OCI-M1 (cell line): ENCODE measurements around the gene MNT.

Experiments used
- DNase-seq: peaks from one replicate; lab custom pipeline; 2025; lab: John Stamatoyannopoulos, UW

Gene MNT

DNA sequence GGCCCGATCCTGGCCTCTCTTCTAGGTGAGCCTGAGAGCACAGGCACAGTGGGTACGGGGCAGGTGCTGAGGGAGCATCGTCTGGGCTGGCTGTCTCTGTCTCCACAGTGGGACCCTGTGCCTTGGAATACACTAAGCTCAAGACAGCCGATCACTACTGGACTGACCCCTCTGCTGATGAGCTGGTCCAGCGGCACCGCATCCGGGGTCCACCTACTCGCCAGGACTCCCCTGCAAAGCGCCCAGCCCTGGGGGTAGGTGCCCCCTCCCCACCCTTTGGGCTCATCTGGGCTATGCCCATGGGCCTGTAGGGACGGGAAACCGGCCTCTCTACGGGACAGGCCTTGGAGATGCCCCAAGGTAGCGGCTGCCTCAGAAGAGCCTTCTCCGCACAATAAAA lies 38.0 kb downstream of the MNT start:
- DNase-seq, result no peak

DNA sequence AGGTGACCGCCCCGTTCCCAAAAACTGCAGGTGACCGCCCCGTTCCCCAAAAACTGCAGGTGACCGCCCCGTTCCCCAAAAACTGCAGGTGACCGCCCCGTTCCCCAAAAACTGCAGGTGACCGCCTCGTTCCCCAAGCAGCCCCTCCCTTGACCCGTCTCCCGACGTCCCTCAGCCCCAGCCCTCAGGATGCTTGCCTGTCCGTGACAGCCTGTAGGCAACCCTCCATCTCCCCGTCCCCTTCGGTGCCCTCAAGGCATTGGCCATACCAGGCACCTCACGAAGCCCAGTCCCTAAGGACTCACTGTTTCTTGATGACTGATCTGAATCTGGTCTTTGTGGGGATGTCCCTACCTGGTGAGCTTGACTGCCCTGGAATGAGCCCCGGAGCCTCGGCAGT lies 38.4 kb downstream of the MNT start:
- DNase-seq, result no peak

DNA sequence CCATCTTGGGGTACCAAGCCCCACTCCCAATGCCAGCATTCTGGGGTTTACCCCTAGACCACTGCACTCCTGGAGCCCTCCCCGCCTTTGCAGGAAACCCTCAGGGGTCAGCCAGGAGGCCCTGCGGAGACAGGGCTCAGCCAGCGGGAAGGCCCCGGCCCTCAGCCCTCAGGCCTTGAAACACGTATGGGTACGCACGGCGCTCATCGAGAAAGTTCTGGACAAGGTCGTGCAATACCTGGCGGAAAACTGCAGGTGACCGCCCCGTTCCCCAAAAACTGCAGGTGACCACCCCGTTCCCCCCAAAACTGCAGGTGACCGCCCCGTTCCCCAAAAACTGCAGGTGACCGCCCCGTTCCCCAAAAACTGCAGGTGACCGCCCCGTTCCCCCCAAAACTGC lies 38.8 kb downstream of the MNT start:
- no peak for DNase-seq

DNA sequence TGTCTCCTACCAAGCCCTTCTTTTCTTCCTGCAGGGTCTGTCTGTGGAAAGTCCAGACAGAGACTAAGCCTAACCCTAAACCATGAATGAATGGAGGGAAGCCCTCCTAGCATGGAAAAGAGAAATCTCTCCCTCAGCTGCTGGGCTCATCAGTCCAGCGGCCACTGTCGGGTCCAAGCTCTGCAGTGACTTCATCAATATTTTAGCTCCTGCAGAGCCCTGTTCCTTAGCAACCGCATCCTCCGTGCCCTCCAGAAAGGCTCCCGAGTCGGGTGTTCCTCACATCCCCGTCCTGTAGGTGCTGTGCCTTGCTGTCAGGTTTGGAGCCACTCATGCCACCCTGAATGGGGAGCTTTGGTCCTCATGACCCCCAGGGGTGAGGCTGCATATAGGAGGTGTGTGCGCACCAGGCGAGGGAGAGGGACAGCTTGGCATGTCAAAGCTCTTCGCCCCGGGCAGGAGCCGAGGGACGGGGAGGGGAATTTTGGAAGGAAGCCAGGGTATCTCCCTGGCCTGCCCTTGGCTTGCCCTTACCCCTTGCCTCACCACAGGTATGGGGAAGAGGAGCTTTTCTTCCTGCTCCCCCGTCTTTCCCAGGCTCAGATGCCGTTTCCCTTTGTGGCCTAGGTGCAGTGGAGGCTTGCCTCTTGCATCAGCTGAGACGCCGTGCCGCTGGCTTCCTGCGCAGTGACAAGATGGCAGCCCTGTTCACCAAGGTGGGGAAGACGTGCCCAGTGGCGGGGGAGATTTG lies 39.7 kb downstream of the MNT start:
- no peak for DNase-seq

DNA sequence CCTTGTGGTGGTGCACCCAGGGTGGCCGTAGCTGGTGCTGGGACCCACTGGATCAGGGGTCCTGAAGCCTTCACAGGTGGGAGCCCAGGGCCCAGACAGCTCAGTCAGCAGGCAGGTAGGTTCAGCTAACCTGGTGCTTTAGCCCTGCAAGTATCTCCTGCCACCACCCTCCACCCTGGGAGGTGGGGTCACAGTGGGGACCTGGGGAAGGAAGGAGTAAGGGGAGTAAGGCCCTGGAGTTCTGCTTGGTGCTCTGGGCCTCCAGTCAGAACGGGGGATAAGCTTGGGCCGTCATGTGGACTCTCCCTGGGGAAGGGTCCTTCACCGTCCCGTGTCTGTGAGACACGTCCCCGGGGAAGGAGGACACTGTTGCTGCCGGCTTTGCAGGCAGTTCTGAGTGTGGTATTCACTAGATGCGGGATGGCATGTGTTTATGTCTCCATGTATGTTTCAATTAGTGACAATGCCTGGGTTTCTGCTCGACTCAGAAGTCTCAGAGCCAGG lies 42.9 kb downstream of the MNT start:
- DNase-seq, result no peak

DNA sequence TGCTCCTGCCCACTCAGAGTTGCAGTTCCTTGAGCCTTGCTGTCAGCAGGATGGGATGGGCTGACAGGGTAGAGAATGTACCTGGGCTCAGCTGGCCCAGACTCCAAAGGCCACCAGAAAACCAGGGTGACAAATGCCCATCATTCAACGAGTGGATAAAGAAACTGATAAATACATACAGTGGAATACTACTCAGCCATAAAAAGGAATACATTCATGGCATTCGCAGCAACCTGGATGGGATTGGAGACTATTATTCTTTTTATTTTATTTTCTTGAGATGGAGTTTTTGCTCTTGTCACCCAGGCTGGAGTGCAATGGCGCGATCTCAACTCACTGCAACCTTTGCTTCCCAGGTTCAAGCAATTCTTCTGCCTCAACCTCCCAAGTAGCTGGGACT lies 43.6 kb downstream of the MNT start:
- no peak for DNase-seq

DNA sequence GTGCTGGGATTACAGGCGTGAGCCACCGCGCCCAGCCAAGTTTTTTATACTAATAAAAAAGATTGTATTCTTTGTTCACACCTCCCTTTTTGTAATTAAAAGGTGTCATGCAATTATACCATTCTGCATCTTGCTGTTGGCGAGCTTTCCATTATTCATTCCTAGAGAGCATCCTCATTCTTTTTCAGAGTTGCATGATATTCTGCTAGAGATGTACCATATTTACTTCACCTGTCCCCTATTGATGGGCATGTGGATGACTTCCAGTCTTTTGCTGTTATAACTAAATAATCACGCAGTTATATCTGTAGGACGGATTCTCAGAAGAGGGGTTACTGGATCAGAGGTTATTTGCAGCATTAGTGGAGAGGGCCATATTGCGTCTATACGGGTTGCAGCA lies 46.5 kb downstream of the MNT start:
- DNase-seq, result no peak

DNA sequence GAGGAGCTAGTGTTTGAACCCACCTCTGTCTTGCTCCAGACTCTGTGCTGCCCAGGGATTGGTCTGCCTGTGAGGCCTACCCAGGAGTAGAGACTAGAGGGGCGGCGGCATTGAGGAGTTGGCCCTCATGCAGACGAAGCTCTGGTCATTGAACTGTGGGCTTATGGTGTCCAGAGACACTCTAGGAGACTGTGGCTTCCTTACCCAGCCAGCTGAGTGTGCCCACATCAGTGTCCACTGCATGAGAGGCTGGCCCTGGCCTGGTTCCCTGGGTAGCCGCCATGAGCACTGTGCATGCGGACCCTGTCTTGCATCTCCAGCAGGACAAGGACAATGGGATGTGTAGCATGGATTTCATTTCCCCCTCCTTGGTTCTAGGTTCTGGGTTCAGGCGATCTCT lies 49.6 kb downstream of the MNT start:
- DNase-seq, result no peak

DNA sequence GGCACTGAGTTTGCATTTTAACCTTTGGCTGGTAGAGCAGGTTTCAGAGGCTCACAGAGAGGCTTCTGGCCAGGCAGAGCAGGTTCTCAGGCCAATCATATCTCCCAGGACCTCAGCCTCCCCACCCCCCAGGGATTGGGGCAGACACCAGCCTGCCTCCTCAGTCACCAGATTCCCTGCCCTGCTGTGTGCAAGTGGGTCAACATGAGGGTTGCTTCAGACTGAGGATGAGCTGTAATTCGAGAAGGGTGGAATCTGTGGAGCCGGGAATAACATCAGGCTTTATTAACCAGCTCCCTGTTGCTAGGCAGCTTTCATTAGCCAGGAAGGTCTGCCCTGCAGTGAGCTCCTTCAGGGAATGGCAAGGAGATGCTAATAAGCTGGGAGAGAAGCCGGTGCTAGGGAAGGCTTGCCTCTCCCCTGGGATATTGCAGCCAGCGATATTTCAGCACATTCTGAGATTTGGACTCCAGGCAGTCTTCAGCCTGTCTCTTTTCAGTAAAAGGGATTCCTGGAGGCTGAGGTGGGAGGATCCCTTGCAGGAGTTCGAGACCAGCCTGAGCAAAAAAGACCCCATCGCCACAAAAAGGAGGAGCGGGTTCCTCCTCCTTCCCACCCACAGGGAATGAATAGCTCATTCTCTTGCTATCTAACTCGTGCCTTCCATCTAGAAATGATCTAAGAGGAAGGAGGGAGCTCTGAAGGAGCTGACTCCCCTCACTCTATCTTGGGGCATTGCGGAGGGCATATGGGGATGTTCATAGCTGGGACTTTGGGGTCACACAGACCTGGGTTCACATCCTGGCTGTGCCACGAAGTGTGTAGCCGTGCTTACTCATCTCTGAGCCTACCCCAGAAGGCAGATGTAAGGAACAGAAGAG lies 52.8 kb downstream of the MNT start:
- no peak for DNase-seq

DNA sequence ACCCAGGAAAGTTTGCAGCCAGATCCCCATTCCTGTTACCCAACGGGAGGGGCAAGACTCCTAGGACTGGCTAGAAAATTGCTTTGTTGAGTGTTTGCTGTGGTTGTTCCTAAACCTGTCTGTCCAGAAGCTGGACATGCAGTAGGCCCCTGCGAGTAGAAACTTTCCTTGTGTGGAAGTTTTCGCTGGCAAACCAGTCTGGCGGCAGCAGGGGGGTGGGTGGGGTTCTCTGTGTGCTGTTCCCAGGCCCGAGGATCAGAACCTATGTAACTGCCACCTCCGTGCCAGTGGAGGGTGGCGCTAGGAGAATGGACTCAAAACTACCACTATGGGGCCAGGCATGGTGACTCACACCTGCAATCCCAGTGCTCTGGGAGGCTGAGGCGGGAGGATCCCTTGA lies 54.4 kb downstream of the MNT start:
- DNase-seq, result no peak

DNA sequence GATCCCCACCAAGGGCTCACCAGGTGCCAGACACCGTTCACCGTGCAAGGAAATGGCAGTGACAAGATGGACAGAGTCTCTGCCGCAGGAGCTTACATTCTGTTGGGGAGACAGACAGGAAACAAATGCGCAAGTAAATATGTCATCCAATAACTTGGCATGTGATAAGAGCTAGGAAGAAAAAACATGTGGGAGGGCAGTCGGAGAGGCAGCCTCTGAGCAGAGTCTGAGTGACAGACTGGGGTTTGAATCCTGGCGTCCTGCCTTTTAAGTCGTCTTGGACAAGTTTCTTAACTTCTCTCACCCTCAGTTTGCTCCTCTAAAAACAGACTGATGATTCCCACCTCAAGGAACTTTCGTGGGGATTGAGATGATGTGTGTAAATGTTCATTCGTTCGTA lies 56.3 kb downstream of the MNT start:
- DNase-seq, result no peak

DNA sequence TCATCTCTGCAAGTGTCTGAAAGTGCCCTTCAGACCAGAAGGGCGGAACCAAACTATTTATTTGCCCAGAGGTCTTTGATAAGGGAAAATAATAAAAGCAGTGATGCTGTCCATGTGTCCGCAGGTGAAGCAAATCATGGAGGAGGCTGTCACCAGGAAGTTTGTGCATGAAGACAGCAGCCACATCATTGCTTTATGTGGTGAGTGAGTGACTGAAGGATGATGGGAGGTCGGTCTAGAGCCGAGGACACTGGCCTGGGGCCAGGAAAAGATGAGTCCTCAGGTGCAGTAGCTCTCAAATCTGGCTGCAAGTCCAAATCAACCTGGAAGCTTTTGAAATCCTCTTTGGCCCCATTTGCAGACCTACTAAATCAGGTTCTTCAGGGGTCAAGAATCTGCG lies 57.4 kb downstream of the MNT start:
- no peak for DNase-seq

DNA sequence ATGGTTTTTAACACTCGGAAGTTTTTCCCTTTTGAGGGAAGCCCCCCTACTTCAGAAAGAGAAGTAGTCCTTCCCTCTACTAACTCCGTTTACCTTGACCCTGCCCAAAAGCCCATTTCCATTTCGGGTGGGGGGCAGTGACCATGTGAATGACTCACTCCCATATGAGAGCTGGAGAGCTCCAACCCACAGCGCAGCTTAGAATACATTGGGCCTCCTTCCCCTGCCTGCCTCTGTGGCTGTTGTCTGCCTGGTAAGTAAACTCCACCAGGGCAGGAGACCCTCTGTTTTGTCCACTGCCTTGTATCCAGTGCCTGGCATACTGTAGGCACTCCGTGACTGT lies 62.6 kb downstream of the MNT start:
- DNase-seq, result peak; percentile 42

DNA sequence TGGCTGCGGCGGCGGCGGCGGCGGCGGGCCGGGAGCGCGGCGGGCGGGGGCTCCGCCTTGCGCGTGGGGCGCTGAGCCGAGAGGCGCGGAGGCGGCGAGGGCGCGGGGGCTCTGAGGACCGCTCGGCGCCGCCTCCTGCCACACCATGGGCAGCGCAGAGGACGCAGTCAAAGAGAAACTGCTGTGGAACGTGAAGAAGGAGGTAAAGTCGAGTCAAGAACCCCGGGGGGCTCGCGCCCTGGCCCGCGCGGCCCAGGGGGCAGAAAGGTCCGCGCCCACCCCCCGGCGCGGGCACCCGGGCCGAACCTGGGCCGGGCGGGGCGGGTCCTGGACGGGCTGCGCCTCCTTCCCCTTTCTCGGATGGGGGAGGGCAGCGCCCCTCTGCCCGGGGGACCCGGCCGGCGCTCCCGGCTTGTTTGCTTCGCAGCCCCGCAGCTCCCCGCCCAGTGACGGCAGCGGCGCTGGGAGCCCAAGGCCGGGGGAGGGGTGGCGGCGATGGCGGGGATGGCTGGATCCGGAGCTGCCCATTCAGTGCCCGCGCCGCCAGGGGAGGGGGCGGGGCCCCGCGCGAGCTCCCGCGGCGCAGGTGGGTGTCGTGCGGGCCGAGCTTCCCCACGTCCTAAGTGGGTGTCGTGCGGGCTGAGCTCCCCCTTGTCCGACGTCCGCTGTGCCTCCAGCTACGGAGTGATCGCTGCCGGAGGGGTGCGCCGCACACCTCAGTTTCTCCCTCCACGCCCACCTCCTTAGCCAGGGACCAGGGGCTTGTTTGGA lies 63.1 kb downstream of the MNT start:
- DNase-seq, result peak; percentile 55

DNA sequence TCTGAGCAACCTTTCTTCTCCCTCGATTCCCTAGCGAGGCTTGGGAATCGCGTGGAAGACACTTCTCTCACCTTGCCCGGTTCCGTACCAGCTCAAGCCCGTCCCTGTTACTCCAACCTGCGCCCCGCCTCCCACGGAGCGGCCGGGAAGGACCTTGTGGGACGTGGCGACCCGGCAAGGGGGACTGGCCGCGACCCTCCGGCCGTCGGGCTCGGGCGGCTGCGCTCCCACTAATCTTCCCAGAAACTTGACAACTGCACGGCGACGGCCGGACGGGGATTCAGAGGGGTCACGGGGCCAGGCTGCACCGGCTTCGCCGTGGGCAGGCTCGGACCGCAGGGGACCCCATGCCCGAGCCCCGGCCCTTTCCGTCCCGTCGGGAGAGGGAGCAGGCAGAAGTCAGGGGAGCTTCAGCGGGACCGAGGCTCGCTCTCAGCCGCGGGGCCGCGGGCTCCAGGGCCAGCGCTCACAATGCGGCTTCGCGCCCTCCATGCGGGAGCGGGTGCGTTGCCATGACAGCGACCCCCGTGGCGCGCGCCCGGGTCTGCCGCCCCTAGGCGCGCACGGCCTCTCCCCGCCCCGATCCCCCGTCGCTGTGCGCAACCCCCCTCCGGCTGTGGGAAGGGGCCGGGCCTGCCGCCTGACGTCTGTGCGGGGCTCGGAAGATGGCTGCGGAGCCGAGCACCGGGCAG lies 63.9 kb downstream of the MNT start, which contains the start of gene SGSM2:
Gene SGSM2 (plus strand): TSS at position 650 of the 692 bp plus-strand sequence. CDS start 188 bp downstream, outside the sequence.
- peak; percentile 53 for DNase-seq

DNA sequence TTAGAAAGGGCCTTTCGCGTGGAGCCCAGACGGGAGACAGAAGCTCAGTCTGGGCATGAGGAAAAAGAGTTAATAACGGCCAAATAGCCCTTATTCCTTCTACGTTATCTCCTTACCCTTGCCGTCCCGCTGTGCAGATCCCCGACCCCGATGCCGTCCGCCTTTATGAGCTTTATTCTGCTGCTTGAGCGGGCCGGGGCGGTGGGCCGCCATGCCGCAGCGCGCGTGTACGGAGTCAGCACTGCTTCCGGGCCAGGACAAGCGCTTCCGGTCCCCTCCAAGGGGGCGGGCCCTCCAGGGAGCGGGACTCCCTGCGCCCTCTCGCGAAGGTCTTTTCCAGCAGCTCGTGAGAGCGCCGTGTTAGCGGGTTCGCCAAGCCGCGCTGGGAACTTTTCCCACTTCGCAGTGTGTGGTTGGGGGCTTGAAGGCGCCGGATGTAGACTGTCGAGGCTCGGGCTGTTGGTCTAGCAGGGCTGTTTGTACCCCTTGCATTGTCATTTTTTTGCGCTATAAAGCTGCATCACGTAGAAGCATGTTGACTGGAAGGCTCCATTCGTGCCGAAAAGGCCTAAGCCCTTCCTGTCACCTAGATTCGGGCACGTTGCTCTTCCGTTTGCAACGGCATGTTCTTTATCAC lies 64.5 kb downstream of the MNT start, which contains the start of gene TSR1:
Gene TSR1 (minus strand): TSS at position 243 of the 637 bp plus-strand sequence. CDS start 30 bp downstream, at position 213.
- peak; percentile 94 for DNase-seq

DNA sequence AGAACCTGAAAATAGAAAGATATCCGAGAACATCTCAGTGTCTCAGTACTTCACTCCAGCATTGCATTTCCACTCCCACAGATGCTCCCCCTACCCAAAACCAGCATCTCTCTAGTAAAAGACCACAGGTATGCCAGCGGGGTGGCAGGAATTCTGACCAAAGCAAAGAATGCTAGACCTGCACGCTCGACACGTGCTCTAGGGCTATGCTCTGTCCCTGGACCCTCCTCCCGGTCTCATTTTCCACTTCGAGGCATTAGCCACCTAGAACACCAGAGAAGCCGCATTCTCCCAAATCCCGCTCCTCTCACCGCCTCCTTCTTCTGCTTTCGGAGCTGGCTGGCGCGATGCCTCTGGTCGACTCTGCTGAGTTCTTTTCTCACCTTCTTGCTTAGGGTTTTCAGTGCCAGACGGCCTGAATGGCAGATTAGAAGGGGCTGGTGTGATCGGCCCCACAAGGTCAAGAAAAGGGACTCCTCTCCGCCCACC lies 65.1 kb downstream of the MNT start:
- no peak for DNase-seq
